Left hindlimb (tissue), 1 donor: ENCODE measurements around the gene STRN3.
"Not testable (repeated sequence)": the region's sequence is repeated elsewhere in the genome, so short reads cannot be mapped to it uniquely, and the experiment has no call there.

Source experiments
- DNase-seq: peaks from one replicate; pipeline ENCODE4 v3.0.0-alpha.2; 2018

STRN3 gene, protein sequence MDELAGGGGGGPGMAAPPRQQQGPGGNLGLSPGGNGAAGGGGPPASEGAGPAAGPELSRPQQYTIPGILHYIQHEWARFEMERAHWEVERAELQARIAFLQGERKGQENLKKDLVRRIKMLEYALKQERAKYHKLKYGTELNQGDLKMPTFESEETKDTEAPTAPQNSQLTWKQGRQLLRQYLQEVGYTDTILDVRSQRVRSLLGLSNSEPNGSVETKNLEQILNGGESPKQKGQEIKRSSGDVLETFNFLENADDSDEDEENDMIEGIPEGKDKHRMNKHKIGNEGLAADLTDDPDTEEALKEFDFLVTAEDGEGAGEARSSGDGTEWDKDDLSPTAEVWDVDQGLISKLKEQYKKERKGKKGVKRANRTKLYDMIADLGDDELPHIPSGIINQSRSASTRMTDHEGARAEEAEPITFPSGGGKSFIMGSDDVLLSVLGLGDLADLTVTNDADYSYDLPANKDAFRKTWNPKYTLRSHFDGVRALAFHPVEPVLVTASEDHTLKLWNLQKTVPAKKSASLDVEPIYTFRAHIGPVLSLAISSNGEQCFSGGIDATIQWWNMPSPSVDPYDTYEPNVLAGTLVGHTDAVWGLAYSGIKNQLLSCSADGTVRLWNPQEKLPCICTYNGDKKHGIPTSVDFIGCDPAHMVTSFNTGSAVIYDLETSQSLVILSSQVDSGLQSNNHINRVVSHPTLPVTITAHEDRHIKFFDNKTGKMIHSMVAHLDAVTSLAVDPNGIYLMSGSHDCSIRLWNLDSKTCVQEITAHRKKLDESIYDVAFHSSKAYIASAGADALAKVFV

DNA sequence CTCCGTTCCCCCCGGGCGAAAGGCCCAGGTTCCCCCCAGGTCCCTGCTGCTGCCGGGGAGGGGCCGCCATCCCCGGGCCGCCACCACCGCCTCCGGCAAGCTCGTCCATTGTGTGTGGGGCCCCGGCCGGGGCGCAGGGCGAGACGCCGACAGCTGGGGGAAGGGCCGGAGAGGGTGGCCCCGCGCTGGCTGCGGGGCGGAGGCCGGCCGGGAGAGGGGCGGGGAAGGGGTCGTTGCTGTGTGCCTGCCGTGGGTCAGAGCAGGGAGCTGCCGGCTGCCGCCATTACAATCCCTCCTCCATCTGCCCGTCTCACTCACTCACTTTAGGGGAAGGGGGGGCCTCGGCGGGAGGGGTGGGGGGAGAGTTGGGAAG lies at the start of gene STRN3:
STRN3 (minus strand) TSS at position 303 of the 373 bp plus-strand sequence; CDS start at position 109, 194 bp downstream.
- no peak for DNase-seq

DNA sequence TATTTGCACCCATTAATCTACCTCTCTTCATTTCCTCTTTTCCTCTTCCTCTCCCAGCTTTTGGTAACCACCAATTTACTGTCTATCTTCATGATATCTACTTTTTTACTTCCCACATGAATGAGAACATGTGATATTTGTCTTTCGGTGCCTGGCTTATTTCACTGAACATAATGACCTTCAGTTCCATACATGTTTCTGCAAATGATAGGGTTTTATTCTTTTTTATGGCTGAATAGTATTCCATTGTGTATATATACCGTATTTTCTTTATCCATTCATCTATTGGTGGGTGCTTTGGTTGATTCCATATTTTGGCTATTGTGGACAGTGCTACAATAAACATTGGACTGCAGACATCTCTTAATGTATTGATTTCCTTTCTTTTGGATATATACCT lies 49.0 kb upstream of the STRN3 start:
- DNase-seq, result no peak

DNA sequence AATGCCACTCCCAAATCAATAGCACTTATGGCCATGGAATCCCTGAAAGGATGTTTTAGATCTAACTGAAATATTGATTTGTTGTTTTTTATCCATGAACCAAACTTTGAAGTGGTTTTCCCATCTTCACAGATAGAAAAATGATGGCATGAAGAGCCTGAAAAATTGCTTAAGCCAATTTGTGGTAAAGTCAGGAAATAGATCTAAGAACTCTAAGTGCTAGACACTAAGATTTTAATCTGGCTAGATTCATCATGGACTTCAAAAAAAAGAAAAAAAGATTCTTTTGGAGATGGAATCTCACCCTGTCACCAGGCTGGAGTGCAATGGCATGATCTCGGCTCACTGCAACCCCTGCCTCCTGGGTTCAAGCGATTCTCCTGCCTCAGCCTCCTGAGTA lies 45.0 kb upstream of the STRN3 start:
- DNase-seq, result no peak

DNA sequence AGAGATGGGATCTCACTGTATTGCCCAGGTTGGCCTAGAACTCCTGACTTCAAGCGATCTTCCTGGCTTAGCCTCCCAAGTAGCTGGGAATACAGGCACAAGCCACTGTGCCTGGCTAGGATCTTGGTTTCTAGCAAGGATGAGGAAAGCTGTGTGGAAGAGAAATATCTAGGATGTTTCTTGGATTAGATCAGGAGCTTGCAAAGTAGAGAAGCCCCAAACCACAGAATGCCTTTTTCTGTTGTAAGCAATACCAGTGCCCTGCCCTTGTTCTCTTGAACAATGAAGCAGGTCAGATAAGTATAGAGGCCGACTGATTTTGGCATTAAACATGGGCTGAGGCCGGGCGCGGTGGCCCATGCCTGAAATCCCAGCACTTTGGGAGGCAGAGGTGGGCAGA lies 44.3 kb upstream of the STRN3 start:
- no peak for DNase-seq

DNA sequence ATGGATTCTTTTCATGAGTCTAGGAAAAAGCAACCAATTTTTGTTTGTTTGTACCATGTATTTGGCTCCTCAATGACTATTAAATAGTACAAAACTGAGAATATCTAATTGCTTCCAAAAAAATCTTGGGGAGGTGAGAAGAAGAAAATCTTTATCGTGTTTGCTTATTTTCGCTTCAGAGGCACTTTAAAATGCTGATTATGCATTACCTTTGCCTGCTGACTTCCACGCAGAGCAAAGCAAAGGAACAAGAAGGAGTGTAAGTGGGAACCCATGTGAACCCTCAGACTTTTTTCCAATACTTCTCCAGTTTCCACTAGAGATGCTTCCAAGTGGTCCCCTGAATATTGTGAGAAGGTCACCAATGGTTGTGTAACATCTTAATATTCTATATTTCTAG lies 43.2 kb upstream of the STRN3 start:
- DNase-seq, result no peak

DNA sequence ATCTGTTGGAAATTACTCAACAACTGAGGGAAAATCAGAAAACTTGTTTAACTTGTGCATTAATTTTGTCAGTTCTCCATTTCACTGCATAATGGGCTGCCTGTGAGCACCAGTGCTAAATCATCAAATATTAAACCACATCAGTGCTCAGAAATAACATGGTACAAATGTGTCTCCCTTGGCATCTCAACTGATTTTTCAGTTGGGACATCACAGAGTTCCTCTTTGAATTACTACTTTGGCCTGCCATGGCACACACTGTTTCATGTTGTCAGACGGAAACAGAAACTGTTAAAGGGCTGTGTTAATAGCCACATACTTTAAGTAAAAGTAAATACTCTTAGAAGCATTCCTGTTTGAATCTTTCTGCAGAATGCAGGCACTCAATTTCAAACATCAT lies 42.1 kb upstream of the STRN3 start:
- DNase-seq, result no peak

DNA sequence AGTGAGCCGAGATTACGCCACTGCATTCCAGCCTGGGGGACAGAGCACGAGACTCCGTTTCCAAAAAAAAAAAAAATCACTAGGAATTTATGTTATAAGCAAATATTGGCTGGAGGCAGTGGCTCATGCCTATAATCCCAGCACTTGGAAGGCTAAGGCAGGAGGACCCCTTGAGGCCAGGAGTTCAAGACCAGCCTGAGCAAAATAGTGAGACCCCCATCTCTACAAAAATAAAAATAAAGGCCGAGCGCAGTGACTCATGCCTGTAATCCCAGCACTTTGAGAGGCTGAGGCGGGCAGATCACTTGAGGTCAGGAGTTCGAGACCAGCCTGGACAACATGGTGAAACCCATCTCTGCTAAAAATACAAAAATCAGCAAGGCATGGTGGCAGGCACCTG lies 36.7 kb upstream of the STRN3 start:
- not testable (repeated sequence) for DNase-seq

DNA sequence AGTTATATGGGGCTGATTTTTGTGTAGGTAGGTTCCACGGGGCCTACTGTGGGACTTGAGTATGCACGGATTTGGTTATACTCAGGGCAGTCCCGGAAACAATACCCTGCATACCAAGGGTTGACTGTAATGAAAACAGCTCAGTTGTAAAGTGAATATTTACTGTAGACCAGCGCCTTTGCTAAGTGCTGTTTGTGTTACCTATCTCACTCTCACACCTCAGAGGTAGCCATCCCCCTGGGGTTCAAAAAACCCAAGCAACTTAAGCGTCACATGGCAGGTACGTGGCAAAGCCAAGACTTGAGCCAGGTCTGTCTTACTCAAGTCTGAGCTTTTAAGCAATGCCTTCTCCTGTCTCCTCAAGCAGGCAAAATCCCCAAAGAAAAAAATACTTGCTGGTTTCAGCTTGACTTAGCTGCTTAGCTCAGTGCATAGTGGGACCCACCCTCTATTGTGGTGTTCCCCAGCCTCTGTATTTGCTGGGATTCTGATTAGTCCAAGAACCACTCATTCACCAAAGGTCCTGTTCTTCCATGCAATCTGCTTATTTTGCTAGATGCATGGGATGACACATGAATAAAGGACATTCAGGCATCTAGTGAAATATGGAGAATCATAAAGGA lies 34.2 kb upstream of the STRN3 start:
- DNase-seq, result no peak

DNA sequence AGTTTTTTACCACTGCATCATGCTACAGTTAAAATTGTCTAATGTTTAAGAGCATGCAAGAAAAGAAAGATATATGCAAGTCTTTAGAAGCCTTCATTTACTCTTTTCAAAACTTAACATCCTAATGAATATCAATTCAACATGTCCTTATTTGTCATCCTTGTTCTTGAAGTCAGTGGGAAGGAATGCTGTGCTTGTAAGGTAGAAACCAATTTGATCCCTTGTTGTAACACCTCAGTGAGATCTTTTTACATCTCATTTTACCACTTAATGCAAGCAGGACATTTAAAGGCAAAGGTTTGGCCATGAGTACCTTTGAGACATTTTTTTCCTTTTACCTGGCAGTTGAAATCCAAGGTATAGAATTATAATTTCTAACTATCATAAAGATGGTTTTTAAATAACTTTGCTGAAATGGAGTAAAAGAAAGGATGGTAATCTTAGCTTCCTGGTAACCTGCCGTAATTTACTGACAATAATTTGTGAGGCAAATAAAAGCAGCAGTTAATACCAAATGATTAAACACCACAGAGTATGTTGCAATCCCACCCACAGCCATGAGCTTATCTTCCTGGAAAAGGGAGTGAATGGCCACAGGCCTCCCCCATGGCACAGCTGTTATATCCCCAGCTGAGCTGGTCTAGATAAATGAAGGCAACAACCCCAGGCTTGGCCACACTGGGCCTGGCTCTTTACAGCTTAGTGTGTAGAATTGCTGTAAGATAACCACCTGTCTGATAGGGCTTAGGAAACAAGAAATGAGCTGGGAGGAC lies 33.2 kb upstream of the STRN3 start:
- DNase-seq, result no peak

DNA sequence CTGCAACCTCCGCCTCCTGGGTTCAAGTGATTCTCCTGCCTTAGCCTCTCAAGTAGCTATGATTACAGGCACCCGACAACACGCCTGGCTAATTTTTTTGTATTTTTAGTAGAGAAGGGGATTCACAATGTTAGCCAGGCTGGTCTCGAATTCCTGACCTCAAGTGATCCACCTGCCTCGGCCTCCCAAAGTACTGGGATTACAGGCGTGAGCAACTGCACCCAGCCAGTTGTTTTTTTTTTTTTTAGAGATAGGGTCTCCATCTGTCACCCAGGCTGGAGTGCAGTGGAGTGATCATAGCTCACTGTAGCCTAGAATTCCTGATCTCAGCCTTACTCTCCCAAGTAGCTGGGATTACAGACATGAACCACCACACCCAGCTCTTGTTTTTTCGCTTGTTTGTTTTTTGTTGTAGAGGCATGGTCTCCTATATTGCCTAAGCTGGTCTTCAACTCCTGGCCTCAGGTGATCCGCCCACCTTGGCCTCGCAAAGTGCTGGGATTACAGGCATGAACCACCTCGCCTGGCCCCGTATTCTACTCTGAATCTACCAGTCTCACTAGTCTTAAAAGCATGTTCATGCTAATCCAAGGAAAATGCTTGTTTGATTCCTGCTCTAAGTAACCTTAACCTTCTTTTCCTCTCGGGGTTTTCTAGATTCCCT lies 31.7 kb upstream of the STRN3 start:
- DNase-seq, result no peak

DNA sequence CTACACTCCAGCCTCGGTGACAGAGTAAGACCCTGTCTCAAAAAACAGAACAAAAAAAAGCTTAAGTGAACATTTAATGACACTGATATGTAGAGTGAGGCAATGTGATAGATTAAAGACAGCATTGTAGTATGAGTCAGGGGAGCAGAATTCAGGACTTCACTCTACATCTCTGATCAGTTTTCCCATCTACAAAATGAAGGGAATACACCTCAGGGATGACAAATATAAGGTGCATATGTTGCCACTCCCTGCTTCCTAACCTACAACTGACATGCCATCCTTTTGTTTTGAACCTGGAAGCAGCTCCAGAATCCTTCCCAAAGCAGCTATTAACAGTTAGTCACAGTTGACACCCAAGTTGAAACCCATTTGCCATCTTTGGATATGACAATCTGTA lies 30.9 kb upstream of the STRN3 start:
- DNase-seq, result no peak

DNA sequence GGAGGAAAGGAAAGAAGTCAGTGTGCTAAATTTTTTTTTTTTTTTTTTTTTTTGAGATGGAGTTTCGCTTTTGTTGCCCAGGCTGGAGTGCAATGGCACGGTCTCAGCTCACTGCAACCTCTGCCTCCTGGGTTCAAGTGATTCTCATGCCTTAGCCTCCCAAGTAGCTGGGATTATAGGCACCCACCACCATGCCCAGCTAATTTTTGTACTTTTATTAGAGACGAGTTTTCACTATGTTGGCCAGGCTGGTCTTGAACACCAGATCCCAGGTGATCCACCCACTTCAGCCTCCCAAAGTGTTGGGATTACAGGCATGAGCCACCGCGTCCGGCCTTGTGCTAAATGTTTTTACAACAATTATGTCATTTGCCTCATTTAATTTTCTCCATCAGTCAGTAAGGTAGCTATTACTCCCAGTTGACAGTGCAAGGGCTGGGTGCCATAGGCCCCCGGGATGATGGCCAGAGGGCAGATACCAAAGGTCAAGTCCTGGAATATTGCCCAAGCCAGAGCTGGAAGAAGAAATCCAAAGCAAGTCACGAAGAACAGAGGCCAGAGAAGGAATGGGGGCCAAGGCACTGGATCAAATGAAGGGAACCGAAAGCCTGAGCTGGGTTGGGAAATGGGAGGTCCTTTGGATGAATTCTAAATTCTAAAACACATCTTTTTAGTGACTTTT lies 26.9 kb upstream of the STRN3 start:
- DNase-seq, result not testable (repeated sequence)

DNA sequence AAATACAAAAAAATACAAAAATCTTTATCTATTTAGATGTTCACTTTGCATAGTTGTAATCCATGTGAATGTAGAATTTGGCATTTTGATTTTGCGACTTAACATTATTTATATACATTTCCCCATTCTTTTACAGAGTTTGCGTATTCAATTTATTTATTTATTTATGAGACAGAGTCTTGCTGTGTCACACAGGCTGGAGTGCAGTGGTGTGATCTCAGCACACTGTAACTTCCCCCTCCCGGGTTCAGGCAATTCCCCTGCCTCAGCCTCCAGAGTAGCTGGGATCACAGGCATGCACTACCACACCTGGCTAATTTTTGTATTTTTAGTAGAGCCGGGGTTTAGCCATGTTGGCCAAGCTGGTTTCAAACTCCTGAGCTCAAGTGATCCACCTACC lies 25.3 kb upstream of the STRN3 start:
- DNase-seq, result no peak

DNA sequence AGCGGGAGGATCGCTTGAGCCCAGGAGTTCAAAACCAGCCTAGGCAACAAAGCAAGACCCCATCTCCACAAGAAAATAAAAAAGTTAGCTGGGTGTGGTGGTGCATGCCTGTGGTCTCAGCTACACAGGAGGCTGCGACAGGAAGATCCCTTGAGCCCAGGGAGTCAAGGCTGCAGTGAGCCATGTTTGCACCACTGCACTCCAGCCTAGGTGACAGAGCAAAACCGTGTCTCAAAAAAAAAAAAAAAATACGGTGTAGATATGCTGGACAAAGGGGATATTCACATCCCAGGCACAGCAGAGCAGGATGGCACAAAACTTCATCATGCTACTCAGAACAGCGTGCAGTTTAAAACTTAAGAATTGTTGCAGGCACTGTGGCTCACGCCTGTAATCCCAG lies 24.8 kb upstream of the STRN3 start:
- DNase-seq, result no peak

DNA sequence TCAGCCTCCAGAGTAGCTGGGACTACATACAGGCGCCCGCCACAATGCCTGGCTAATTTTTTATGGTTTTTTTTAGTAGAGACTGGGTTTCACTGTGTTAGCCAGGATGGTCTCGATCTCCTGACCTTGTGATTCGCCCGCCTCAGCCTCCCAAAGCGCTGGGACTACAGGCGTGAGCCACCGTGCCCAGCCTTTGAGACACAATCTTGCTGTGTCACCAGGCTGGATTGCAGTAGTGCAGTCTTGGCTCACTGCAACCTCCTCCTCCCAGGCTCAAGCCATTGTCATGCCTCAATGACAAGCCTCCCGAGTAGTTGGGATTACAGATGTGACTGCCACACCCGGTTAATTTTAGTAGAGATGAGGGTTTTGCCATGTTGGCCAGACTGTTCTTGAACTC lies 21.3 kb upstream of the STRN3 start:
- DNase-seq, result no peak

DNA sequence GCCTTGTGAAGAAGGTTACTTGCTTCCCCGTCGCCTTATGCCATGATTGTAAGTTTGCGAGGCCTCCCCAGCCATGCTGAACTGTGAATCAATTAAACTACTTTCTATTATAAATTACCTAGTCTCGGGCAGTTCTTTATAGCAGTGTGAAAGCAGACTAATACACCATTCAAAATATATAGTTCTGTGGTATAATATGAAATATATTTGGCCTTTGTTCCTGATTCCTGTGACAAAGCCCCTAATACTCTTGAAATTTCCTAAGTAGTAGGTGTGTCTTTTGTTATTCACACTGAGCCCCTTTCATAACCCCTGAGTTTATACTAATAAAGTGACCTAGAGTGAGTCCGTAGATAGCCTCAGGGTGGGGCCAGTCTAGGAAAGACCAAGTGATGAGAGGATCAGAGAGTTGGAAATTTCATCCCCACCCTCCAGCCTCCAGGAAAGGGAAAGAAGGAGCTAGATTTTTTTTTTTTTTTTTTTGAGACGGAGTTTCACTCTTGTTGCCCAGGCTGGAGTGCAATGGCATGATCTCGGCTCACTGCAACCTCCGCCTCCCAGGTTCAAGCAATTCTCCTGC lies 19.4 kb upstream of the STRN3 start:
- no peak for DNase-seq

DNA sequence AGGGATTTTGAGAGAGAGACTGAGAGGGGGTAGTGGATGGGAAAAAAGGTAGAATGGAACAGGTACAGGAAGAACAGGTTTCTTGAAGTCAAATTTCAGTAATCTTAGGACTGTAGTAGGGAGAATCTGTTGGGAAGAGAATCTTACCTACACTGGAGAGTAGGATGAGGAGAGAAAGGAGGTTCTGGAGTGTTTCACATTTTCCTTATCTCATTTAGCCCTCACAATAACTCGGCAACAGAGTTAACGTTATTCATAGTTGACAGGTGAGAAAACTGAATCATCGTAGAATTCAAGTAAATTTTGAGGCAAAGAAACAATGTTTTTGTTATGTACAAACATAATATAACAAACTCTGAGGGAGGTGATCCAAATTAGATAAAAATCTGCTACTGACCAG lies 17.2 kb upstream of the STRN3 start:
- no peak for DNase-seq

DNA sequence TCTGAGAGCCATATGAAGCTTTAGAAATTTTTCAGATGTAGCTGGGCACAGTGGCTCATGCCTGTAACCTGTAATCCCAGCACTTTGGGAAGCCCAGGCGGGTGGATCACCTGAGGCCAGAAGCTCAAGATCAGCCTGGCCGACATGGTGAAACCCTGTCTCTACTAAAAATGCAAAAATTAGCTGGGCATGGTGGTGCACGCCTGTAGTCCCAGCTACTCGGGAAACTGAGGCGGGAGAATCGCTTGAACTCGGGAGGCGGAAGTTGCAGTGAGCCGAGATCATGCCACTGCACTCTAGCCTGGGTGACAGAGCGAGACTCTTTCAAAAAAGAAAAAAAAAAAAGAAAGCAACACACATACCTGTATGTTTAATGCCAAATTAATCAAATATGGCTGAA lies 16.7 kb upstream of the STRN3 start:
- DNase-seq, result not testable (repeated sequence)

DNA sequence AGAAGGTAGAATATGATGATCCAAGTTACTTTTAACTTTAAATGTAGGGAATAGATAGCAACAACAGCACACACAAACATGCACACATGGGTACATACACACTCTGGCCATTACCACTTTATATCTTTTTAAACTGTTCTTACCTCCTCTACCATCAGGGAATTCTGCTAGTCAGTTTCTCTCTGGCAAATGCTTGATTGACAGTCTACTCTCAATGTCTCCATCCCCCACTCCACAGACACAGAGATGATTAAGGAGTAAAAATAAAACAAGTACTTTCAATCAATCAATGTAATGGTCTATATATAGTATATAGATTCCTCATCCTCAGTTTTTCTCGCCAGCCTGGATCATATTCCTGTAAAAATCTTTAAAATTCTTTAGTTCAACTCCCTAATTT lies 16.1 kb upstream of the STRN3 start:
- DNase-seq, result no peak

DNA sequence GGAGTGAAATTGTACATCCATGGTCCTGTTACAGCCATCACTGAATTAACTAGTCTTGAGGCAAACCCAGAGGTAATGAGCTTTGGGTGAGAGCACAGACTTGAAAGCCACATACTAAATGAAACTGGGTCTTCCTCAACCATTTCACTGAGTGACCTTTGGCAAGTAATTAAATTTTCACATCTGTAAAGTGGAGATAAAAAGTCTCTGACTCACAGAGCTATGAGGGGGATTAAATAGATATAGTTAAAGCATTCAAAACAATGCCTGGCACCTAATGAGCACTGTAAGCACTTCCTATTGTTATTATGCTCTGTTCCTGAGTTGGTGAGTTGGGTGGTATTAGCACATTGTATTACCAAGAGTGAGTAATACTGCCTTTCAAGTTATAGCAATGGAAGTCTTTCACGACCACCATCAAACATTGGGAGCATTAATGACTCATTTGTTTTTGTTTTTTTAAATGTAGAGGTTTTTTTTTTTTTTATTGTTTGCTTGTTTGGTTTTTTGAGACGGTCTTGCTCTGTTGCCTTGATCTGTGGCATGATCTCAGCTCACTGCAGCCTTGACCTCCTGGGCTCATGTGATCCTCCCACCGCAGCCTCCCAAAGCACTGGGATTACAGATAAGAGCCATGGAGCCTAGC lies 12.5 kb upstream of the STRN3 start:
- no peak for DNase-seq

DNA sequence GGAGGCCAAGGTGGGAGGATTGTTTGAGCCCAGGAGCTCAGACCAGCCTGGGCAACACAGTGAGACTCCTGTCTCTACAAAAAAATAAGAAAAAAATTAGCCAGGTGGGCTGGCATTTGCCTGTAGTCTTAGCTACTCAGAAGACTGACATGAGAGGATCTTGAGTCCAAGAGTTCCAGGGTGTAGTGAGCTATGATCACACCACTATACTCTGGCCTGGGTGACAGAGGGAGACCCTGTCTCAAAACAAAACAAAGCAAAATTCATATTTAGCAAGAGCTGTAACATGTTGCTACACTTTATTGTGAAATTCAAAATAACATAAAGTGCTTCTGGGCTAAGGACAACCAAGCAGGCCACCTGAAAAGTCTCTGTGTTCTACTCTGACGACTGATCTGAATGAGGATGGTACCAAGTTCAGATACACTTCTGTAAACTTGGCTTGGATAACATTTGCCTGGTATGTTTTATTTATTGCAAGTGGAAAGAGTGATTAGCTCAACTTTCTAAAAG lies 11.6 kb upstream of the STRN3 start:
- DNase-seq, result no peak
